Activated effector memory CD4-positive, alpha-beta T cell treated with Interleukin-2 at 50 U/mL for 16 hours (primary cell): ENCODE results near the gene NANS.
"Not testable (repeated sequence)": the region's sequence is repeated elsewhere in the genome, so short reads cannot be mapped to it uniquely, and the experiment has no call there.

Source experiments
- DNase-seq: peaks from one replicate; pipeline ENCODE4 v3.0.0-alpha.2; 2020

Gene NANS

GRCh38 chr9:98080326-98080725, 23.8 kb downstream of the NANS start:
- no peak for DNase-seq

GRCh38 chr9:98080780-98081179, 24.2 kb downstream of the NANS start:
- DNase-seq: no peak

- DNase-seq: no peak
These were observed 25.1 kb downstream of the NANS start for GRCh38 chr9:98081477-98082219.

GRCh38 chr9:98083061-98083501, 26.5 kb downstream of the NANS start:
- no peak for DNase-seq

GRCh38 chr9:98083566-98084183, 27.1 kb downstream of the NANS start:
- no peak for DNase-seq

- DNase-seq: no peak
These were observed 27.9 kb downstream of the NANS start for GRCh38 chr9:98084396-98084795.

GRCh38 chr9:98085058-98085457, 28.5 kb downstream of the NANS start:
- no peak for DNase-seq

- DNase-seq: no peak
These were observed 29.4 kb downstream of the NANS start for GRCh38 chr9:98085944-98086343.

- DNase-seq: no peak
These were observed 29.9 kb downstream of the NANS start for GRCh38 chr9:98086461-98086860.

- DNase-seq: no peak
These were observed 31.2 kb downstream of the NANS start for GRCh38 chr9:98087420-98088354.

- DNase-seq: not testable (repeated sequence)
These were observed 34.1 kb downstream of the NANS start for GRCh38 chr9:98090674-98091073.

- no peak for DNase-seq
These were observed 35.4 kb downstream of the NANS start for GRCh38 chr9:98091735-98092612.

GRCh38 chr9:98092613-98092931, 36.0 kb downstream of the NANS start:
- no peak for DNase-seq

- DNase-seq: no peak
These were observed 37.8 kb downstream of the NANS start for GRCh38 chr9:98094316-98094715.

GRCh38 chr9:98094851-98095250, 38.3 kb downstream of the NANS start:
- DNase-seq: no peak

- DNase-seq: no peak
These were observed 38.9 kb downstream of the NANS start for GRCh38 chr9:98095401-98095800.

- no peak for DNase-seq
These were observed 39.6 kb downstream of the NANS start for GRCh38 chr9:98096091-98096490.

GRCh38 chr9:98097836-98098235, 41.3 kb downstream of the NANS start:
- no peak for DNase-seq

- no peak for DNase-seq
These were observed 42.8 kb downstream of the NANS start for GRCh38 chr9:98099346-98099745.

GRCh38 chr9:98099898-98100297, 43.4 kb downstream of the NANS start:
- DNase-seq: no peak

GRCh38 chr9:98100456-98100855, 43.9 kb downstream of the NANS start:
- DNase-seq: no peak

- DNase-seq: no peak
These were observed 44.9 kb downstream of the NANS start for GRCh38 chr9:98101416-98101815.

- peak; percentile 77 for DNase-seq
These were observed 45.3 kb downstream of the NANS start for GRCh38 chr9:98101868-98102273.
